GM19035 (cell line): ENCODE measurements around the gene FEZF2.

Source experiments
- ATAC-seq: cut with Tn5 transposase; IDR thresholded peaks from one replicate; pipeline ENCODE4 v1.9.1; 2021; ENCODE audit not compliant: unreplicated experiment

Gene FEZF2

DNA sequence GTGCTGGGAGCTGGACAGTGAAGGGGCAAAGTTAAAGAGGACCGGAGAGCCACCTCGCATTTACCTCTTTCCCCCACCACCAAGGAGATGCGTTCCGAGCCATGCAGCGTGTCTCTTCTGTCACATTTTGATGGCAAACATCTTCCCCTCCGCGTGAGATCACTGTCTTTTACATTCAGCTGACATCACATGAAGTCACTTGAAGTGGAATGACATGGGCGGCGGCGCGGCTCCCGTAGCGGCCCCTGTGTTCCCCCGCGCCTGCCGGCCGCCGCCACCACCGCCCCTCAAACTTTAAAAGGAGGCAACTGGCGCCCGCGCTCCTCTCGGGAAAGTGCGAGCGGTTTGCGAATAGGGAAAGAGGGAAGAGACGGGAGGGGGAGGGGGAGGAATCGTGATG, at the start of gene FEZF2:
FEZF2 (minus strand) TSS at position 336 of the 400 bp plus-strand sequence. CDS start 682 bp downstream, outside the sequence.
- ATAC-seq, result no peak

DNA sequence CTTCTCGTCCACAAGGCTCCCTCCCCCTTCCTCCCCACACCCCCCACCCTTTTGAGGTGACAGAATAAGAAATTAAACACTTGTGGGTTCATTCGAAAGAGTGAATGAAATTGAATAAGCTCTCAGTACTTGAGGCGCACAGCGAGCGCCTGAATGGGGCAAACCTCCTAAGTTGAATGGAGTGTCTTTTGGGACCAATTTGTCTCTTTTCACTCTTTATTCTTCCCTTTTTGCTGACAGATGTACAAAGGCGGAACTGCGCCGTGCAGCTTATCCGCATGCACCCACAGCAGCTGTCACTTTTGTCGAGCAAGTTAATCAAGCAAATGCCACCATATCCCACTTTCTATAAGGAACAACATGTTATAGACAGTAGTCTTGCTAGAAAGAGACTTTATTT, 47.9 kb upstream of the FEZF2 start:
- no peak for ATAC-seq

- ATAC-seq, result no peak
Observed at GRCh38 chr3:62416144-62416543, 42.8 kb upstream of the FEZF2 start.

DNA sequence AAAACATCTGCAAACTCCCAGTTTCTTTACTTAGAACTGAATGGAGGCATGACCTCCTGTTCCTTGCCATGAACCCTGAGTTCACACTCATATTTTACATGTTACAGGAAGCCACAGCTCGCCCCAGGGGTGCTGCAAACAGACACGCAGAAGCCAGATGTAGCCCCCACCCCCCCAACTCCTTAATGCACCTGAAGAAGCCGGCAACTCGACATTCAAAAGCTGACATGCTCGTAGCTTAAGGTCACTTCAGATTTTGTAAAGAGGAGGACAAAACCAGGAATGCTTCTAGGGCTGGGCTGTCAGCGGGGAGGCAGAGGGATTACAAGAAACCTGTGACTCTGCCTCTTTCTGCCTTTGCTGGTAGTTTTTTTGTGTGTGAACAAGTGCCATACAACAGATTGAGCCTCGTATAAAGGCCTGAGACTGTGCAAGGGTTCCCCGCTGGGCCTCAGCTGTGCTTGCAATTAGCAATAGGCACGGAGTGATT, 42.0 kb upstream of the FEZF2 start:
- no peak for ATAC-seq

DNA sequence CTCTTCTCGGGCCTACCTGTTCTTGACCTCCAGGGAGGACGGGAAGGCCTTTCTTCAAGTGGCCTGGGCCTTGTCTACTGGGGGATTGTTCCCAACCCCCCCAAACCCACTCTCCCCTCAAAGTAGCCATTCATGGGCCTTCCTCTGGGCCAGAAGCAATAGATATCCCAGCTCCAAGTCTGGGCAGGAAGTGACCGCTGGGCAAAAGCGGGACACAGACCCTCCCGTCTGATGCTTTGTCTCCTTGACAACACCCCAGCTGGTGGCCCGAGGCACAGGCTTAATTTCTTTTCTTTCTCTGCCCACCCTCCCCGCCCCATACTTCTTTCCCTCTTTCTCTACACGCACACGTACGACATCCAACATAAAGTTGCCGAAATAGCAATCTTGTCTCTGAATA, 41.4 kb upstream of the FEZF2 start:
- ATAC-seq, result no peak

DNA sequence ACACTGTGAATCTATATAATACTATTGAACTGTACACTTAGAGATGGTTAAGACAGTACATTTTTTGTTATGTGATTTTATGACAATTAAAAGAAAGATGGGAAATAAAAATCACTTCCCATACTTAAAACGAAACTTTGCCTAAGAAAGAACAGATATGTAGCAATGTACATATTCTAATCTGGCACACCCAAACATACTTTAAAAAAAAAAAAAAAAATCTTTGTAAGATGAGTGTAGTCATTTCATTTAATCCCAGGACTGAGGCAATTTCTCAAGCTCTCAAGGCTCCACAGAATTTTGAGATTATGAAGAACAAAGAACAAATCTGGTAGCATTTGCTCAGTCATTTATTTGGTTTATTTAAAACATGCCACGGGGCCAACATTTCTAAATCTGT, 40.3 kb upstream of the FEZF2 start:
- ATAC-seq, result no peak

DNA sequence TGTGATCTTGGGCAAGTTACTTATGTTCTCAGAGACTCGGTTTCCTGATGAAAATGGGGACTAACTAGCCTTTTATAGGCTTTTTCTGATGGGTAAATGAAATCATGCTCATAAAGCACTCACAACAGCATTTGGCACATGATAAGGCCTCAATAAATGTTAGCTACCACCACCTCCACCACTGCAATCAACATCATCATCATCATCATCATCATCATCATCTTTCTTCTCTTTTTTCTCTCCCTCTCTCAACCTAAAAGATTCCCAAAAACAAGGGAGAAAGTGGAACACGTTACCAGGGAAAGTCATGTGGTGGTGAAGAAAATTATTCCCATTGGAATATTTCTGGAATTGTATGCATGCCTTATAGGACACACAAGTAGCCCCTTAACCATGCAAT, 33.6 kb upstream of the FEZF2 start:
- ATAC-seq, result no peak

DNA sequence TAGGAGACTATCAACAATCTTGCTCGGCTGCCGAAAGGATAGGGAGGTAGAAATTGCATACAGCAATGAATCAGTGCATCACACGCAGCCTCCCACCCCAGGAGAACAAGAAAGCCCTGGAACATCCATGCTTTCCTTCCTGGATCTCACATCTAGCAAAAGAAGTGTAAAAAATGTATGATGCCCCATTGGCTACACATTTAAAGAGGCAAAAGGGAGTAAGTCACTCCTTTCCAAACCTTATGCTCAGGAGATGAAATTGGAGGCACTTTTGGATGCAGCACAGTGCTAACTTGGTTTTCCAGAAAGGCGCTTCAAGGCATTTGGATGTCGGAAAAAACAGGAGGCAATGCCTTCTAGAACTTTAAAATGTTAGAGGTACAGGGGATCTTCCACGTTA, 32.2 kb upstream of the FEZF2 start:
- ATAC-seq, result no peak

DNA sequence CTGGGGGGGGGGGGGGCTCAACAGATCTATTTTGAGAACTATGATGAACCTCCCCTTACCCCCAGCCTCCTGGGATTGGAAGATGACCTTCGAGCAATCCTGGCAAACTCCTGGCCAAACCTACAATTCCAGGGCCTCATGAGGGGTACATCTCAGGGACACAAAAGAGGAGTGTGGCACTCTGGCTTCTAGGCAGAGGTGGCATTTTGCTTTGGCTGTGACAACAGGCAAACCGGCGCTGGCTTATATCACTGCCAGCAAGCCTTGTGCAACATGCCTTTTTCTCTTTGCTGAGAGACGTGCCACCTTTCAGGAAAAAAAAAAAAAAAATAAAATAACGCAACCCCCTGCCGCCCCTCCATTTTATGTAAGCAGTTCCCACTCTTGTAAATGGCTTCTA, 31.8 kb upstream of the FEZF2 start:
- ATAC-seq, result no peak

DNA sequence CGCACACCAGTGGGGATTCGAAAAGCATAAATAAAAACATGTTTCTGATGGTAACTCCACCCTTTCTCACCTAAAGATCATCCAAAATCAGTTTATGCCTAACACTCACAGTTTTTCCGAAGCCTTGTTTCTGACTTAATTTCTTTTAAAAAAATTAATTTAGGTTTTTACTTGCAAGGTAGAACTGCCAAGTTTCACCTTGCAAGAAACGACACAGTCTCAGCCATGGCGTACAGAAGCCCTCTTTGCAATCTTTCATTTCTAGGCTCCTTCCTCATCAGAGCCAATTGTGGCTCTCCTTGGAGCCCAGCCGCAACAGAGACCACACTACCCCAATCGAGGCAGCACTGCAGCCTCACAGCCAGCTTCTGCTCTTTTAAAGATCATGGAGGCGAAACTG, 31.0 kb upstream of the FEZF2 start:
- ATAC-seq, result no peak

- ATAC-seq, result no peak
Observed at GRCh38 chr3:62403765-62404164, 30.4 kb upstream of the FEZF2 start.

- ATAC-seq, result no peak
Observed at GRCh38 chr3:62392626-62393292, 19.4 kb upstream of the FEZF2 start.

- no peak for ATAC-seq
Observed at GRCh38 chr3:62387251-62387650, 13.9 kb upstream of the FEZF2 start.

DNA sequence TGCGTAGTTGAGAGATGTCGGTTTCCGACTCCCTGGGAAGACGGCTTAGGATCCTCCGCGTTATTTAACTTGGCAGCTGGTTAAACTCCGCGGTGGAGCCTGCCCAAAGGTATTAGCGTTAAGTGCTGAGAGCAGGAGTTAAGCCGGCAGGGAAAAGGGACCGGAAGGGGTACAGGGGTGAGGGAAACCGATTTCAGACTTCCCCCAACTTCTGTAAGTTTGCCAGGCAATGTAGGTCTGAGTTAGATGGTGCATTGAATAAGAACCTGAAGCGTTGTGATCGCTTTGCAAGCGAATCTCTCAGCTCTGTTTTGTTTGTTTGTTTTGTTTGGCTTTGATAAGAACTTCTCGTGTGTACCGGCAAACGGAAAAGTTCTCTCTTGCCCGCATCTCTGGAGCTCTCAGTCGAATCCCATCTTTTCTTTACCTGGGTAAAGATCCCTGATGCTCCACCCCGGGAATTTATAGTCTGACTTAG, 6.0 kb upstream of the FEZF2 start:
- no peak for ATAC-seq

DNA sequence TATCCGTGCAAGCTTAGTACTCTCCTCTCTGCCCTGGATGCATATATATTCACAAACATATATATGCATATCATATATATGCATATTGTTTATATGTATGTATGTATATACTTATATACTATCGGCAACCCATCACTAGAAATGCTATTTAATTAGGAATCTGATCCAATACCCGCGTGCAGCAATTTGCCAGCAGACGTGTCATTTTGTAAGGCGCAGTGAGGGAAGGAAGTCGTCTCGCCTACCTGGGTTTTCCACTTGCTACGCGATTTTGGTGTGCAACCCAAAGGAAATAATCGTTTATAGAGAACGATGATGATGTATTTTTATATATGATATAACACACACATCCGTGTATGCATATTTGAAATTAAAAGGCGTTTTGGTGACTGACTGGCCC, 5.6 kb upstream of the FEZF2 start:
- ATAC-seq, result no peak

DNA sequence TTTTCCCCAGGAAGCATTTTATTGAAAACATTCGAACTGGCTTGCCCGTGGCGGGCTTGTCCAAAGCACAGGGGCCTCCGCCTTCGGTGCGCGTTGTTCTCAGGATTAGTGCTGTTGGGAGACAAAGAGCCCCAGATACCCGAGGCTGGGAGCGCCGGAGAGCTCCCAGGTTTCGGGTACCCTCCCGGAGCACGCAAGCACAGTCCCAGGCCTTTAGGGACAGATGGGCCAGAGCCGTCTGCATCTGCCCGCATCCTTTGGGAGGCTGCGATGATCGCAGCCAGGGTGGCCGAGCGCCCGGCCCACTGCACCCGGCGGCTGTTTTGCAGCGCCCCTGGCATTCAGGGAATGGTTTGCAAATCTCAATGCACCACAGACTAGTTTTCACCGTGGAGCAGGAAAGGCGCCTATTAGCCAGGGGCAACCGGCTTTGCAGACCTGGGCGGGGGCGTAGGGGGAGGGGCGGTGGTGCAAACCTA, 5.0 kb upstream of the FEZF2 start:
- ATAC-seq, result no peak

GRCh38 chr3:62376906-62377877, 3.8 kb upstream of the FEZF2 start:
- no peak for ATAC-seq

DNA sequence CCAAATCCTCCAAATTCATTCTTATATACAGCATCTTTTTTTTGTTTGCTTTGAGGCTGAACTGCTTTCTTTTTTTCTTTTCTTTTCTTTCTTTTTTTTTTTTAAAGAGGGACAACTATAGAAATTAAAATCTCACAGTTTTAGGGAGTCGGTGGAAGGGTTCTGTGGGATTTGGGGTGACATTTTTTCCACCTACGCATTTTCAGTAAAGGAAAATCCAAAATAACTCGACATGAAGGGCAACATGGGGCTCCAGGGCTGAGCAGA, 3.0 kb upstream of the FEZF2 start:
- no peak for ATAC-seq

GRCh38 chr3:62375655-62376453, 2.5 kb upstream of the FEZF2 start:
- ATAC-seq, result no peak

- no peak for ATAC-seq
Observed at GRCh38 chr3:62374341-62375218, 1.2 kb upstream of the FEZF2 start.
